ENCODE results near the gene RC3H2.

DNA sequence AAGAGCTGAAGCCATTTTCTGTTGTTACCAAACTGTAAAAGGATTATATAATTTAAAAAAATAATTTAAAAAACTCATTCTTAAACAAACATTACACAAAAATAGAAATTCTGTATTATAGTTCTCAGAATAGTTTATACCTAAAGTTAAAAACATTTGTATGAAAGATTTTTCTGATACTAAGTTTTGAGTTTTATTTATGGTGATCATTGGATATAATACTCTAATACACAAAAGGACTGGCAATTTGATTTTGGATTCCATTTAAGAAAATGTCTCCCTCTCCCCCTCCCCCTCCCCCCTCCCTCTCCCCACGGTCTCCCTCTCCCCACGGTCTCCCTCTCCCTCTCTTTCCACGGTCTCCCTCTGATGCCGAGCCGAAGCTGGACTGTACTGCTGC lies 39.1 kb downstream of the RC3H2 start:
- TF ChIP-seq, protein P1, sequence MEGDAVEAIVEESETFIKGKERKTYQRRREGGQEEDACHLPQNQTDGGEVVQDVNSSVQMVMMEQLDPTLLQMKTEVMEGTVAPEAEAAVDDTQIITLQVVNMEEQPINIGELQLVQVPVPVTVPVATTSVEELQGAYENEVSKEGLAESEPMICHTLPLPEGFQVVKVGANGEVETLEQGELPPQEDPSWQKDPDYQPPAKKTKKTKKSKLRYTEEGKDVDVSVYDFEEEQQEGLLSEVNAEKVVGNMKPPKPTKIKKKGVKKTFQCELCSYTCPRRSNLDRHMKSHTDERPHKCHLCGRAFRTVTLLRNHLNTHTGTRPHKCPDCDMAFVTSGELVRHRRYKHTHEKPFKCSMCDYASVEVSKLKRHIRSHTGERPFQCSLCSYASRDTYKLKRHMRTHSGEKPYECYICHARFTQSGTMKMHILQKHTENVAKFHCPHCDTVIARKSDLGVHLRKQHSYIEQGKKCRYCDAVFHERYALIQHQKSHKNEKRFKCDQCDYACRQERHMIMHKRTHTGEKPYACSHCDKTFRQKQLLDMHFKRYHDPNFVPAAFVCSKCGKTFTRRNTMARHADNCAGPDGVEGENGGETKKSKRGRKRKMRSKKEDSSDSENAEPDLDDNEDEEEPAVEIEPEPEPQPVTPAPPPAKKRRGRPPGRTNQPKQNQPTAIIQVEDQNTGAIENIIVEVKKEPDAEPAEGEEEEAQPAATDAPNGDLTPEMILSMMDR (IDR thresholded peaks at IDR 0.05): no peak
- no peak for TF ChIP-seq POLR2A (IDR thresholded peaks at IDR 0.05)
